H1 (cell line): ENCODE measurements around the gene HSPA12A. TPM values are rescaled to one million over a fixed set of nuclear protein-coding genes. Genes with fewer than 3 reads are reported as not detected.

ENCODE experiments used
- KDM5A ChIP-seq: fragments of 200-600 bp; IDR thresholded peaks from 2 replicates; pipeline ENCODE4 v1.7.1; 2012; ENCODE audit warnings: mild to moderate bottlenecking, low read length, inconsistent platforms, mixed read lengths
- polyA plus RNA-seq, 7 experiments: library from polyadenylated mRNA; depleted of rRNA in 3 of 7; stranded (reverse) in 5 of 7; unstranded in 2 of 7; fragments of >200 nt in 5 of 7; fragments of 200-250 nt in 2 of 7; gene quantifications; 1 replicate in 5 of 7; 2 replicates in 1 of 7; 4 replicates in 1 of 7; pipeline versions ENCODE4 v1.2.1 to v1.2.3, GENCODE V29; 2011 to 2013; ENCODE audit warnings: missing spikeins in 2 of 7, mixed read lengths in 2 of 7
- total RNA-seq: library from RNA; stranded (reverse); fragmentation: NEBNext Ultra II Directional; extraction: Animal tissue kit (Norgen Biotek cat#: 25700); gene quantifications from 2 replicates; pipeline ENCODE4 v1.2.1, GENCODE V29; 2021

Gene HSPA12A
- total and polyA plus RNA-seq, 2 of the 8 experiments (the other 6 are each of a cell fraction or from before 2014, with no cell fraction given): 3.1 to 6.9 TPM

GRCh38 chr10:116657863-116658551 lies 84.4 kb downstream of the HSPA12A start (continued):
- no peak for TF ChIP-seq KDM5A
